HepG2 (cell line): ENCODE measurements around the gene LIFR.

ENCODE experiments used
- BATF2 ChIP-seq: sonication (generic); formaldehyde crosslinking; IDR thresholded peaks from 2 replicates; pipeline ENCODE4 v1.8.0; 2022; ENCODE audit warnings: mild to moderate bottlenecking, missing genetic modification reagents, moderate library complexity
- CENPBD1 ChIP-seq: sonication (generic); formaldehyde crosslinking; IDR thresholded peaks from 2 replicates; pipeline ENCODE4 v1.8.0; 2022; ENCODE audit warnings: missing genetic modification reagents, low read depth, mild to moderate bottlenecking, borderline replicate concordance
- ZNF556 ChIP-seq: sonication (generic); formaldehyde crosslinking; IDR thresholded peaks from 2 replicates; pipeline ENCODE4 v1.4.0; 2020; ENCODE audit warnings: mild to moderate bottlenecking, missing genetic modification reagents, borderline replicate concordance

GRCh38 chr5:38556599-38557307, at the start of gene LIFR:
- TF ChIP-seq ZNF556 (CRISPR knock-in tag) (no peak), CENPBD1 (no peak), BATF2 (CRISPR knock-in tag) (0 out of 2 replicates have a peak, but pooled peaks have one; percentile 61)
